HepG2 (cell line): ENCODE results near the gene GFAP. TPM values are rescaled to one million over a fixed set of nuclear protein-coding genes. Genes with fewer than 3 reads are reported as not detected.

Experiments used
- FOXK2 ChIP-seq: fragments of 450-650 bp; IDR thresholded peaks from 2 replicates; pipeline ENCODE4 v1.6.1; 2016
- PCBP1 ChIP-seq: fragments of 200-400 bp; formaldehyde crosslinking; IDR thresholded peaks from 2 replicates; pipeline ENCODE4 v1.6.1; 2017; ENCODE audit warnings: mild to moderate bottlenecking, low read depth, low read length, borderline replicate concordance
- PLRG1 ChIP-seq: fragments of 450-650 bp; conservative IDR thresholded peaks from 2 replicates; pipeline ENCODE4 v1.6.1; 2016
- RCOR2 ChIP-seq: IDR thresholded peaks from 2 replicates; pipeline ENCODE4 v1.6.1; 2016; ENCODE audit warnings: missing biosample characterization, missing genetic modification reagents
- TBP ChIP-seq: sonication (generic); formaldehyde crosslinking; IDR thresholded peaks from 2 replicates; pipeline ENCODE4 v1.5.0; 2020; ENCODE audit warnings: missing genetic modification reagents
- ZBTB8A ChIP-seq: sonication (generic); formaldehyde crosslinking; IDR thresholded peaks from 2 replicates; pipeline ENCODE4 v1.4.0; 2020; ENCODE audit warnings: mild to moderate bottlenecking, low read depth, missing genetic modification reagents, borderline replicate concordance
- ZNF460 ChIP-seq: sonication (generic); formaldehyde crosslinking; IDR thresholded peaks from 2 replicates; pipeline ENCODE4 v1.5.1; 2020; ENCODE audit warnings: missing genetic modification reagents, mild to moderate bottlenecking, borderline replicate concordance
- polyA plus RNA-seq, 8 experiments: library from polyadenylated mRNA; depleted of rRNA in 3 of 8; stranded (reverse) in 7 of 8; unstranded in 1 of 8; fragments of >200 nt; fragmentation: Illumina TruSeq in 4 of 8; extraction: Trizol in 4 of 8; gene quantifications; 2 replicates each; pipeline versions ENCODE4 v1.2.1 to v1.2.3, GENCODE V29; 2011 to 2016; ENCODE audit warnings: low read depth in 4 of 8, missing spikeins in 1 of 8, mixed read lengths in 1 of 8; ENCODE audit not compliant: insufficient read depth in 1 of 8
- total RNA-seq, 5 experiments: library from RNA; depleted of rRNA; stranded (reverse); fragments of >200 nt; fragmentation: Illumina TruSeq; extraction: Trizol; gene quantifications; 2 replicates each; pipeline ENCODE4 v1.2.3, GENCODE V29; 2016; ENCODE audit warnings: low read depth in 1 of 5
- TF ChIP-seq, protein P1 (sequence below): sonication (generic); formaldehyde crosslinking; IDR thresholded peaks from 2 replicates; pipeline ENCODE4 v1.4.0; 2020; ENCODE audit warnings: missing genetic modification reagents, low read depth, mild to moderate bottlenecking, borderline replicate concordance
- TF ChIP-seq, protein P2 (sequence below): fragments of 450-650 bp; IDR thresholded peaks from 2 replicates; pipeline ENCODE4 v1.6.1; 2017; ENCODE audit warnings: mild to moderate bottlenecking
- TF ChIP-seq, protein P3 (sequence below): IDR thresholded peaks from 2 replicates; pipeline ENCODE4 v1.6.1; 2018; ENCODE audit warnings: missing genetic modification reagents
- TF ChIP-seq, protein P4 (sequence below): sonication (generic); formaldehyde crosslinking; IDR thresholded peaks from 2 replicates; pipeline ENCODE4 v1.8.0; 2022; ENCODE audit warnings: missing genetic modification reagents, low read depth, mild to moderate bottlenecking, borderline replicate concordance
- TF ChIP-seq, protein P5 (sequence below): IDR thresholded peaks from 2 replicates; pipeline ENCODE4 v1.6.1; 2016; ENCODE audit warnings: low read depth
- TF ChIP-seq, protein P6 (sequence below): sonication (generic); formaldehyde crosslinking; IDR thresholded peaks from 2 replicates; pipeline ENCODE4 v1.5.0; 2020; ENCODE audit warnings: mild to moderate bottlenecking, missing genetic modification reagents
- TF ChIP-seq, protein P7 (sequence below): sonication (generic); formaldehyde crosslinking; IDR thresholded peaks from 2 replicates; pipeline ENCODE4 v1.8.0; 2022; ENCODE audit warnings: low read depth, missing genetic modification reagents
- TF ChIP-seq, protein P8 (sequence below): IDR thresholded peaks from 2 replicates; pipeline ENCODE4 v1.6.1; 2016; ENCODE audit warnings: missing compliant biosample characterization, missing genetic modification reagents, borderline replicate concordance

The GFAP gene
- total and polyA plus RNA-seq, 2 of the 13 experiments (the other 11 are each of a cell fraction or from before 2014, with no cell fraction given): 0.11 to 0.29 TPM

DNA sequence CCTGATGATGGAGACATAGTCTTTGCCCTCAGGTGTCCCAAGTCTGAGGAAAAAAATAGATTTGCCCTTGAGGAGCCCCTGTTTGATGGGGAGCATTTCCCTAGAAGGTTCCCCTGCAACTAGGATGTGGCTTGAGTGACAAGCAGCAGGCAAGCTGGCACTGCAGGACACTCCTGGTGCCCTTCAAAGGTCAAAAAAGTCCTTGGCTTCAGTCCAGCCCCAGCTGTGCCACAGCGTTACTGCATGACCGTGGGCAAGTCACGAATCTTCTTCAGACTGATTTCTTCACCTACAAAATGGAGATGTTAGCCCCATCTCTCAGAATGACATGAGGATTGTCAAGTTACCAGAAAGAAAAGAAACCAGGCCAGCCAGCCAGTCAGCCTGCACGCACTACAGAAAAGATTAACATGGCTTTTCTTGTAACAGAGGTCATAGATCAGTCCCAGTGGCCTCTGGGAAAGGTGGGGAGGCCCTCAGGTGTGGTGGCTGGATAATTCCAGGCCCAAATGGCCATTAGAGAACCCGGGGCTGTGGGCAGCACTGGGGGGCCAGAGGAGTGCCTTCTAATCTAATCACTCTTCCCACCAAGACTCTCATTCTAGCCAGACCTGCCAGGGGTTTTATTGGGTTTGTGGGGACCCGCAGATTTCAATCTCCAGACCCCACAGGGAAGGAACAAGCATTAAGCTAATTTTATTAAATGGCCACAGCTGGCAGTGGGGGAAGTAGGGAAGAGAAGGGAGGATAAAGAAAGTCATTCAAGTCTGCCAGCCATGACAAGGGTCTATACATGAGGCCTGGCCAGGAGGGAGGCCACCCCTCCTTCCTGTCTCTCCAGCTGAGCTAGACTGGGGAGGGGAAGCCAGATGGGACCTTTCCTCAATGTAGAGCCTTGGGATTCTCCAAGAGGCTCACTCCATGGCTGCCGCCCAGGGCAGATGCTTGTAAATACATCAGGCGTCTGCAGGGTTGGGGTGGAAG lies 42.0 kb upstream of the GFAP start (continued):
- TF ChIP-seq, protein P1, sequence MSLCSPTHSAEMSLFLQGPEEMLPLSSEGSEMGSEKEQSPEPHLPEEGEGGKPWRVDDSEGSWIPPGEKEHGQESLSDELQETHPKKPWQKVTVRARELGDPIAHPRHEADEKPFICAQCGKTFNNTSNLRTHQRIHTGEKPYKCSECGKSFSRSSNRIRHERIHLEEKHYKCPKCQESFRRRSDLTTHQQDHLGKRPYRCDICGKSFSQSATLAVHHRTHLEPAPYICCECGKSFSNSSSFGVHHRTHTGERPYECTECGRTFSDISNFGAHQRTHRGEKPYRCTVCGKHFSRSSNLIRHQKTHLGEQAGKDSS (CRISPR knock-in tag): no peak
- no peak for TF ChIP-seq TBP (CRISPR knock-in tag)
- no peak for TF ChIP-seq PCBP1
- TF ChIP-seq, protein P2, sequence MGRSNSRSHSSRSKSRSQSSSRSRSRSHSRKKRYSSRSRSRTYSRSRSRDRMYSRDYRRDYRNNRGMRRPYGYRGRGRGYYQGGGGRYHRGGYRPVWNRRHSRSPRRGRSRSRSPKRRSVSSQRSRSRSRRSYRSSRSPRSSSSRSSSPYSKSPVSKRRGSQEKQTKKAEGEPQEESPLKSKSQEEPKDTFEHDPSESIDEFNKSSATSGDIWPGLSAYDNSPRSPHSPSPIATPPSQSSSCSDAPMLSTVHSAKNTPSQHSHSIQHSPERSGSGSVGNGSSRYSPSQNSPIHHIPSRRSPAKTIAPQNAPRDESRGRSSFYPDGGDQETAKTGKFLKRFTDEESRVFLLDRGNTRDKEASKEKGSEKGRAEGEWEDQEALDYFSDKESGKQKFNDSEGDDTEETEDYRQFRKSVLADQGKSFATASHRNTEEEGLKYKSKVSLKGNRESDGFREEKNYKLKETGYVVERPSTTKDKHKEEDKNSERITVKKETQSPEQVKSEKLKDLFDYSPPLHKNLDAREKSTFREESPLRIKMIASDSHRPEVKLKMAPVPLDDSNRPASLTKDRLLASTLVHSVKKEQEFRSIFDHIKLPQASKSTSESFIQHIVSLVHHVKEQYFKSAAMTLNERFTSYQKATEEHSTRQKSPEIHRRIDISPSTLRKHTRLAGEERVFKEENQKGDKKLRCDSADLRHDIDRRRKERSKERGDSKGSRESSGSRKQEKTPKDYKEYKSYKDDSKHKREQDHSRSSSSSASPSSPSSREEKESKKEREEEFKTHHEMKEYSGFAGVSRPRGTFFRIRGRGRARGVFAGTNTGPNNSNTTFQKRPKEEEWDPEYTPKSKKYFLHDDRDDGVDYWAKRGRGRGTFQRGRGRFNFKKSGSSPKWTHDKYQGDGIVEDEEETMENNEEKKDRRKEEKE: no peak
- TF ChIP-seq PLRG1: no peak
- TF ChIP-seq, protein P3, sequence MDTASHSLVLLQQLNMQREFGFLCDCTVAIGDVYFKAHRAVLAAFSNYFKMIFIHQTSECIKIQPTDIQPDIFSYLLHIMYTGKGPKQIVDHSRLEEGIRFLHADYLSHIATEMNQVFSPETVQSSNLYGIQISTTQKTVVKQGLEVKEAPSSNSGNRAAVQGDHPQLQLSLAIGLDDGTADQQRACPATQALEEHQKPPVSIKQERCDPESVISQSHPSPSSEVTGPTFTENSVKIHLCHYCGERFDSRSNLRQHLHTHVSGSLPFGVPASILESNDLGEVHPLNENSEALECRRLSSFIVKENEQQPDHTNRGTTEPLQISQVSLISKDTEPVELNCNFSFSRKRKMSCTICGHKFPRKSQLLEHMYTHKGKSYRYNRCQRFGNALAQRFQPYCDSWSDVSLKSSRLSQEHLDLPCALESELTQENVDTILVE (CRISPR knock-in tag): no peak
- TF ChIP-seq, protein P4, sequence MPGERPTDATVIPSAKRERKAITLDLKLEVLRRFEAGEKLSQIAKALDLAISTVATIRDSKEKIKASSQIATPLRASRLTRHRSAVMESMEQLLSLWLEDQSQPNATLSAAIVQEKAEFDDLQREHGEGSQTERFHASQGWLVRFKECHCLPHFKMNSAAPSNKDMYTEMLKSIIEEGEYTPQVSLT (CRISPR knock-in tag): no peak
- TF ChIP-seq FOXK2: no peak
- no peak for TF ChIP-seq ZBTB8A (CRISPR knock-in tag)
- TF ChIP-seq RCOR2 (CRISPR knock-in tag): 0 out of 2 replicates have a peak, but pooled peaks have one; percentile 21
- TF ChIP-seq, protein P5, sequence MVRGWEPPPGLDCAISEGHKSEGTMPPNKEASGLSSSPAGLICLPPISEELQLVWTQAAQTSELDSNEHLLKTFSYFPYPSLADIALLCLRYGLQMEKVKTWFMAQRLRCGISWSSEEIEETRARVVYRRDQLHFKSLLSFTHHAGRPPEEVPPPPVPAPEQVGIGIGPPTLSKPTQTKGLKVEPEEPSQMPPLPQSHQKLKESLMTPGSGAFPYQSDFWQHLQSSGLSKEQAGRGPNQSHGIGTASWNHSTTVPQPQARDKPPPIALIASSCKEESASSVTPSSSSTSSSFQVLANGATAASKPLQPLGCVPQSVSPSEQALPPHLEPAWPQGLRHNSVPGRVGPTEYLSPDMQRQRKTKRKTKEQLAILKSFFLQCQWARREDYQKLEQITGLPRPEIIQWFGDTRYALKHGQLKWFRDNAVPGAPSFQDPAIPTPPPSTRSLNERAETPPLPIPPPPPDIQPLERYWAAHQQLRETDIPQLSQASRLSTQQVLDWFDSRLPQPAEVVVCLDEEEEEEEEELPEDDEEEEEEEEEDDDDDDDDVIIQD: no peak
- TF ChIP-seq, protein P6, sequence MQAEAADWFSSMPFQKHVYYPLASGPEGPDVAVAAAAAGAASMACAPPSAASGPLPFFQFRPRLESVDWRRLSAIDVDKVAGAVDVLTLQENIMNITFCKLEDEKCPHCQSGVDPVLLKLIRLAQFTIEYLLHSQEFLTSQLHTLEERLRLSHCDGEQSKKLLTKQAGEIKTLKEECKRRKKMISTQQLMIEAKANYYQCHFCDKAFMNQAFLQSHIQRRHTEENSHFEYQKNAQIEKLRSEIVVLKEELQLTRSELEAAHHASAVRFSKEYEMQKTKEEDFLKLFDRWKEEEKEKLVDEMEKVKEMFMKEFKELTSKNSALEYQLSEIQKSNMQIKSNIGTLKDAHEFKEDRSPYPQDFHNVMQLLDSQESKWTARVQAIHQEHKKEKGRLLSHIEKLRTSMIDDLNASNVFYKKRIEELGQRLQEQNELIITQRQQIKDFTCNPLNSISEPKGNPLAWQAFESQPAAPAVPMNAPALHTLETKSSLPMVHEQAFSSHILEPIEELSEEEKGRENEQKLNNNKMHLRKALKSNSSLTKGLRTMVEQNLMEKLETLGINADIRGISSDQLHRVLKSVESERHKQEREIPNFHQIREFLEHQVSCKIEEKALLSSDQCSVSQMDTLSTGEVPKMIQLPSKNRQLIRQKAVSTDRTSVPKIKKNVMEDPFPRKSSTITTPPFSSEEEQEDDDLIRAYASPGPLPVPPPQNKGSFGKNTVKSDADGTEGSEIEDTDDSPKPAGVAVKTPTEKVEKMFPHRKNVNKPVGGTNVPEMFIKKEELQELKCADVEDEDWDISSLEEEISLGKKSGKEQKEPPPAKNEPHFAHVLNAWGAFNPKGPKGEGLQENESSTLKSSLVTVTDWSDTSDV (CRISPR knock-in tag): no peak
- TF ChIP-seq, protein P7, sequence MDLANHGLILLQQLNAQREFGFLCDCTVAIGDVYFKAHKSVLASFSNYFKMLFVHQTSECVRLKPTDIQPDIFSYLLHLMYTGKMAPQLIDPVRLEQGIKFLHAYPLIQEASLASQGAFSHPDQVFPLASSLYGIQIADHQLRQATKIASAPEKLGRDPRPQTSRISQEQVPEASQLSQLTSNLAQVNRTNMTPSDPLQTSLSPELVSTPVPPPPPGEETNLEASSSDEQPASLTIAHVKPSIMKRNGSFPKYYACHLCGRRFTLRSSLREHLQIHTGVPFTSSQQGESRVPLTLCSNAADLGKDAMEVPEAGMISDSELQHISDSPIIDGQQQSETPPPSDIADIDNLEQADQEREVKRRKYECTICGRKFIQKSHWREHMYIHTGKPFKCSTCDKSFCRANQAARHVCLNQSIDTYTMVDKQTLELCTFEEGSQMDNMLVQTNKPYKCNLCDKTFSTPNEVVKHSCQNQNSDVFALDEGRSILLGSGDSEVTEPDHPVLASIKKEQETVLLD (CRISPR knock-in tag): no peak
- TF ChIP-seq ZNF460 (CRISPR knock-in tag): no peak
- TF ChIP-seq, protein P8, sequence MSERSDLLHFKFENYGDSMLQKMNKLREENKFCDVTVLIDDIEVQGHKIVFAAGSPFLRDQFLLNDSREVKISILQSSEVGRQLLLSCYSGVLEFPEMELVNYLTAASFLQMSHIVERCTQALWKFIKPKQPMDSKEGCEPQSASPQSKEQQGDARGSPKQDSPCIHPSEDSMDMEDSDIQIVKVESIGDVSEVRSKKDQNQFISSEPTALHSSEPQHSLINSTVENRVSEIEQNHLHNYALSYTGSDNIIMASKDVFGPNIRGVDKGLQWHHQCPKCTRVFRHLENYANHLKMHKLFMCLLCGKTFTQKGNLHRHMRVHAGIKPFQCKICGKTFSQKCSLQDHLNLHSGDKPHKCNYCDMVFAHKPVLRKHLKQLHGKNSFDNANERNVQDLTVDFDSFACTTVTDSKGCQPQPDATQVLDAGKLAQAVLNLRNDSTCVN (CRISPR knock-in tag): no peak
